ENCODE results near the gene BRCA2.

The BRCA2 gene

GRCh38 chr13:32445461-32445860 lies 130.2 kb downstream of the BRCA2 start:
- no peak for DNase-seq (ENCODE audit: low read depth)
- H3K4me3 ChIP-seq (ENCODE audit: control insufficient read depth, low read depth, low read length), result no peak overlapping the region
- no peak for TF ChIP-seq CTCF (conservative IDR thresholded peaks at IDR 0.05; ENCODE audit: control insufficient read depth, insufficient read depth, low read depth, low read length)

- DNase-seq (ENCODE audit: low read depth), result no peak
- no peak for TF ChIP-seq CTCF (conservative IDR thresholded peaks at IDR 0.05; ENCODE audit: control insufficient read depth, insufficient read depth, low read depth, low read length)
Measured at GRCh38 chr13:32446220-32446619, 130.9 kb downstream of the BRCA2 start.

GRCh38 chr13:32446773-32447465 lies 131.6 kb downstream of the BRCA2 start:
- no peak overlapping the region for H3K4me3 ChIP-seq (ENCODE audit: control insufficient read depth, low read depth, low read length)
- TF ChIP-seq CTCF (conservative IDR thresholded peaks at IDR 0.05; ENCODE audit: control insufficient read depth, insufficient read depth, low read depth, low read length), result no peak
- no peak for DNase-seq (ENCODE audit: low read depth)

More at GRCh38 chr13:32446220-32446619, 130.9 kb downstream of the BRCA2 start:
- no peak overlapping the region for H3K4me3 ChIP-seq (ENCODE audit: control insufficient read depth, low read depth, low read length)

GRCh38 chr13:32447894-32448623 lies 132.8 kb downstream of the BRCA2 start:
- TF ChIP-seq CTCF (conservative IDR thresholded peaks at IDR 0.05; ENCODE audit: control insufficient read depth, insufficient read depth, low read depth, low read length), result no peak
- H3K4me3 ChIP-seq (ENCODE audit: control insufficient read depth, low read depth, low read length), result no peak overlapping the region
- no peak for DNase-seq (ENCODE audit: low read depth)

GRCh38 chr13:32448972-32449371 lies 133.7 kb downstream of the BRCA2 start:
- H3K4me3 ChIP-seq (ENCODE audit: control insufficient read depth, low read depth, low read length), result no peak overlapping the region
- no peak for DNase-seq (ENCODE audit: low read depth)
- no peak for TF ChIP-seq CTCF (conservative IDR thresholded peaks at IDR 0.05; ENCODE audit: control insufficient read depth, insufficient read depth, low read depth, low read length)
